Right lobe of liver (tissue), 6 donors: ENCODE results near the gene STK35. TPM values are rescaled to one million over a fixed set of nuclear protein-coding genes. Genes with fewer than 3 reads are reported as not detected.

Experiments used
- ATAC-seq, 4 donors: fragments of 200-7000 bp; cut with Tn5 transposase; one replicate each; pipeline ENCODE4 v1.9.1; 2020; ENCODE audit warnings: mild to moderate bottlenecking in 4 of 4, moderate library complexity in 4 of 4
- DNase-seq, 3 donors: peaks; one replicate each; pipeline ENCODE4 v3.0.0-alpha.2; 2020
- H3K27ac ChIP-seq, 3 donors: fragments of 200-600 bp; one replicate each; pipeline ENCODE4 v1.8.0; 2022
- H3K27me3 ChIP-seq, 2 donors: fragments of 200-600 bp; one replicate each; pipeline ENCODE4 v1.8.0; 2022
- H3K36me3 ChIP-seq, 4 donors: fragments of 200-600 bp; sonication (generic) in 1 of 4; one replicate each; pipeline versions ENCODE4 v1.5.1 to v1.8.0; 2017 to 2022; ENCODE audit warnings: control low read depth in 1 of 4
- H3K4me1 ChIP-seq, 4 donors: fragments of 200-600 bp; sonication (generic) in 1 of 4; one replicate each; pipeline versions ENCODE4 v1.5.1 to v1.8.0; 2017 to 2022; ENCODE audit warnings: control low read depth in 1 of 4
- H3K4me3 ChIP-seq, 3 donors: fragments of 200-600 bp; one replicate each; pipeline ENCODE4 v1.8.0; 2022
- H3K9me3 ChIP-seq, 4 donors: fragments of 200-600 bp; sonication (generic) in 1 of 4; one replicate each; pipeline versions ENCODE4 v1.5.1 to v1.8.0; 2017 to 2022; ENCODE audit warnings: control low read depth in 1 of 4
- CTCF ChIP-seq, 4 donors: fragments of 200-600 bp in 3 of 4; fragments of 450-650 bp in 1 of 4; IDR thresholded peaks; one replicate each; pipeline versions ENCODE4 v1.5.1 to v1.8.0; 2016 to 2022; ENCODE audit warnings: antibody characterized with exemption in 4 of 4, mild to moderate bottlenecking in 2 of 4
- POLR2A ChIP-seq: fragments of 450-650 bp; IDR thresholded peaks from one replicate; pipeline ENCODE4 v1.6.1; 2017; ENCODE audit warnings: antibody characterized with exemption, mild to moderate bottlenecking
- WGBS: methylation state at CpG from one replicate; pipeline ENCODE4 v1.1.6; 2018; ENCODE audit warnings: low coverage, low lambda C conversion rate; ENCODE audit not compliant: insufficient coverage; ENCODE audit errors: missing lambda C conversion rate; 5-methylcytosine and 5-hydroxymethylcytosine counted together
- intact Hi-C, 2 donors: fragments of 100-400 bp; cut with DNase I; formaldehyde crosslinking; loops; one replicate each; pipeline versions ENCODE4 v1.11.2 to v1.14.1; 2022
- total RNA-seq, 6 experiments: library from RNA; depleted of rRNA in 2 of 6; stranded (reverse); fragments of >200 nt in 2 of 6; fragmentation: NEBNext Ultra II Directional in 3 of 6; extraction: Animal tissue kit (Norgen Biotek cat#: 25700) in 3 of 6; gene quantifications; one replicate each; pipeline versions ENCODE4 v1.1.0 to v1.2.4, GENCODE V29; 2016 to 2023
- donor health status: DM: no; HTN: yes; CAD: no.
- donor health status: DM: no; HTN: no; CAD: no.
- donor health status: DM: no; HTN: no; CAD: no.
- donor health status: DM: no; HTN: yes; CAD: no.
- donor health status: DM: no; HTN: yes; CAD: no.

STK35 gene
- total RNA-seq, 6 experiments from 2014 or later = 6.0 to 12.7 (median 7.2) TPM

- H3K4me3 ChIP-seq = no peak overlapping the region
Measured at GRCh38 chr20:2163757-2164156, 62.1 kb downstream of the STK35 start.

GRCh38 chr20:2164421-2164820 lies 62.8 kb downstream of the STK35 start:
- no peak overlapping the region for H3K4me3 ChIP-seq
- no peak for DNase-seq
- WGBS = 81% methylated on average over 5 of the region's 7 CpGs
- no peak for ATAC-seq
- H3K27me3 ChIP-seq = no peaks in the 10 kb centered on the region
- H3K27ac ChIP-seq = no peak overlapping the region
- H3K4me1 ChIP-seq = no peaks in the 10 kb centered on the region
- no peaks in the 10 kb centered on the region for H3K36me3 ChIP-seq
- TF ChIP-seq CTCF (IDR thresholded peaks at IDR 0.05) = no peak
- no peaks in the 10 kb centered on the region for H3K9me3 ChIP-seq
- intact Hi-C loops = loop anchor here in 1 of 2 donors (10.0 kb wide), 1 partner anchor 200 kb away; no protein-coding TSS in a partner anchor

More at GRCh38 chr20:2163757-2164156, 62.1 kb downstream of the STK35 start:
- 76% methylated on average over 3 of the region's 4 CpGs for WGBS
- intact Hi-C loops = loop anchor here in 1 of 2 donors (10.0 kb wide), 1 partner anchor 199 kb away; no protein-coding TSS in a partner anchor
- Histone ChIP-seq H3K27ac (no peak overlapping the region), H3K27me3 (no peaks in the 10 kb centered on the region), H3K9me3 (no peaks in the 10 kb centered on the region), H3K4me1 (no peaks in the 10 kb centered on the region), H3K36me3 (no peaks in the 10 kb centered on the region)
- TF ChIP-seq CTCF (IDR thresholded peaks at IDR 0.05) = no peak
- no peak for TF ChIP-seq POLR2A
- no peak for ATAC-seq
- DNase-seq = no peak

- H3K27me3 ChIP-seq = no peaks in the 10 kb centered on the region
- intact Hi-C loops = loop anchor here in 1 of 2 donors (10.0 kb wide), 1 partner anchor 200 kb away; no protein-coding TSS in a partner anchor
- H3K4me1 ChIP-seq = no peaks in the 10 kb centered on the region
- no peak for TF ChIP-seq CTCF (IDR thresholded peaks at IDR 0.05)
- no peak for TF ChIP-seq POLR2A
- H3K36me3 ChIP-seq = no peaks in the 10 kb centered on the region
- H3K27ac ChIP-seq = no peak overlapping the region
- no peaks in the 10 kb centered on the region for H3K9me3 ChIP-seq
- ATAC-seq = no peak
- DNase-seq = no peak
- WGBS = 66% methylated on average over 10 of the region's 16 CpGs
- H3K4me3 ChIP-seq = no peak overlapping the region
Measured at GRCh38 chr20:2164966-2165365, 63.3 kb downstream of the STK35 start.

GRCh38 chr20:2165871-2166270 lies 64.2 kb downstream of the STK35 start:
- Histone ChIP-seq H3K36me3 (no peaks in the 10 kb centered on the region), H3K27ac (no peak overlapping the region), H3K4me3 (no peak overlapping the region), H3K4me1 (no peaks in the 10 kb centered on the region), H3K27me3 (no peaks in the 10 kb centered on the region), H3K9me3 (no peaks in the 10 kb centered on the region)
- no peak for ATAC-seq
- intact Hi-C loops = loop anchor here in 1 of 2 donors (10.0 kb wide), 1 partner anchor 201 kb away; no protein-coding TSS in a partner anchor
- TF ChIP-seq CTCF (IDR thresholded peaks at IDR 0.05) (no peak), POLR2A (no peak)
- 96% methylated on average over 5 of the region's 10 CpGs for WGBS
- DNase-seq = no peak
